ENCODE results near the gene DNAJB6.

Gene DNAJB6

GRCh38 chr7:157355784-157356511, 19.1 kb downstream of the DNAJB6 start:
- in situ Hi-C loops (cut with HindIII; ENCODE audit: low sequenced_read_pairs), result no loop called here

GRCh38 chr7:157357129-157358040, 20.6 kb downstream of the DNAJB6 start:
- DNase-seq (ENCODE audit: low read depth), result no peak
- TF ChIP-seq CTCF (IDR thresholded peaks at IDR 0.05; ENCODE audit: low read depth, low read length, missing control alignments), result no peak
- no peak overlapping the region for H3K4me3 ChIP-seq (ENCODE audit: low read depth, low read length)
- in situ Hi-C loops (cut with HindIII; ENCODE audit: low sequenced_read_pairs), result no loop called here

More at GRCh38 chr7:157355784-157356511, 19.1 kb downstream of the DNAJB6 start:
- H3K4me3 ChIP-seq (ENCODE audit: low read depth, low read length), result no peak overlapping the region
- no peak for TF ChIP-seq CTCF (IDR thresholded peaks at IDR 0.05; ENCODE audit: low read depth, low read length, missing control alignments)
- no peak for DNase-seq (ENCODE audit: low read depth)

GRCh38 chr7:157358041-157358752, 21.4 kb downstream of the DNAJB6 start:
- TF ChIP-seq CTCF (IDR thresholded peaks at IDR 0.05; ENCODE audit: low read depth, low read length, missing control alignments), result no peak
- in situ Hi-C loops (cut with HindIII; ENCODE audit: low sequenced_read_pairs), result no loop called here
- no peak overlapping the region for H3K4me3 ChIP-seq (ENCODE audit: low read depth, low read length)
- DNase-seq (ENCODE audit: low read depth), result no peak

- no peak overlapping the region for H3K4me3 ChIP-seq (ENCODE audit: low read depth, low read length)
- in situ Hi-C loops (cut with HindIII; ENCODE audit: low sequenced_read_pairs), result no loop called here
- DNase-seq (ENCODE audit: low read depth), result no peak
- no peak for TF ChIP-seq CTCF (IDR thresholded peaks at IDR 0.05; ENCODE audit: low read depth, low read length, missing control alignments)
Observed at GRCh38 chr7:157358753-157359096, 21.9 kb downstream of the DNAJB6 start.

- in situ Hi-C loops (cut with HindIII; ENCODE audit: low sequenced_read_pairs), result no loop called here
- no peak for DNase-seq (ENCODE audit: low read depth)
- no peak overlapping the region for H3K4me3 ChIP-seq (ENCODE audit: low read depth, low read length)
- TF ChIP-seq CTCF (IDR thresholded peaks at IDR 0.05; ENCODE audit: low read depth, low read length, missing control alignments), result no peak
Observed at GRCh38 chr7:157359581-157359980, 22.8 kb downstream of the DNAJB6 start.

- no peak for DNase-seq (ENCODE audit: low read depth)
- in situ Hi-C loops (cut with HindIII; ENCODE audit: low sequenced_read_pairs), result no loop called here
- TF ChIP-seq CTCF (IDR thresholded peaks at IDR 0.05; ENCODE audit: low read depth, low read length, missing control alignments), result no peak
- no peak overlapping the region for H3K4me3 ChIP-seq (ENCODE audit: low read depth, low read length)
Observed at GRCh38 chr7:157360483-157361025, 23.8 kb downstream of the DNAJB6 start.
